ENCODE measurements around the gene LCOR. TPM values are rescaled to one million over a fixed set of nuclear protein-coding genes. Genes with fewer than 3 reads are reported as not detected.

The LCOR gene
- total RNA-seq, 1 experiment from 2014 or later = 39.2 TPM

- BruUV-seq (replicated peaks) = no TSS peak
- H3K27ac ChIP-seq (ENCODE audit: low read depth, low read length, poor library complexity, severe bottlenecking) = no peak overlapping the region
- ChIA-PET POLR2A (ENCODE audit: low non-redundant PET) (no interaction called here), CTCF (no interaction called here)
- no peaks in the 10 kb centered on the region for H3K9me3 ChIP-seq (ENCODE audit: low read depth, low read length, poor library complexity, severe bottlenecking)
- no peaks in the 10 kb centered on the region for H3K27me3 ChIP-seq (replicated peaks; ENCODE audit: insufficient read depth, low read depth, low read length, poor library complexity)
- DNase-seq (ENCODE audit: low spot score) = no peak
- no peaks in the 10 kb centered on the region for H3K36me3 ChIP-seq (ENCODE audit: insufficient read depth, low read length, poor library complexity, severe bottlenecking)
- no peaks in the 10 kb centered on the region for H3K4me1 ChIP-seq (ENCODE audit: insufficient read depth, low read length, poor library complexity, severe bottlenecking)
- no peak overlapping the region for H3K4me3 ChIP-seq (ENCODE audit: low read depth, low read length, poor library complexity, severe bottlenecking)
- intact Hi-C loops (cut with micrococcal nuclease; ENCODE audit: unreplicated experiment) = no loop called here
- TF ChIP-seq, protein P1, sequence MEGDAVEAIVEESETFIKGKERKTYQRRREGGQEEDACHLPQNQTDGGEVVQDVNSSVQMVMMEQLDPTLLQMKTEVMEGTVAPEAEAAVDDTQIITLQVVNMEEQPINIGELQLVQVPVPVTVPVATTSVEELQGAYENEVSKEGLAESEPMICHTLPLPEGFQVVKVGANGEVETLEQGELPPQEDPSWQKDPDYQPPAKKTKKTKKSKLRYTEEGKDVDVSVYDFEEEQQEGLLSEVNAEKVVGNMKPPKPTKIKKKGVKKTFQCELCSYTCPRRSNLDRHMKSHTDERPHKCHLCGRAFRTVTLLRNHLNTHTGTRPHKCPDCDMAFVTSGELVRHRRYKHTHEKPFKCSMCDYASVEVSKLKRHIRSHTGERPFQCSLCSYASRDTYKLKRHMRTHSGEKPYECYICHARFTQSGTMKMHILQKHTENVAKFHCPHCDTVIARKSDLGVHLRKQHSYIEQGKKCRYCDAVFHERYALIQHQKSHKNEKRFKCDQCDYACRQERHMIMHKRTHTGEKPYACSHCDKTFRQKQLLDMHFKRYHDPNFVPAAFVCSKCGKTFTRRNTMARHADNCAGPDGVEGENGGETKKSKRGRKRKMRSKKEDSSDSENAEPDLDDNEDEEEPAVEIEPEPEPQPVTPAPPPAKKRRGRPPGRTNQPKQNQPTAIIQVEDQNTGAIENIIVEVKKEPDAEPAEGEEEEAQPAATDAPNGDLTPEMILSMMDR (conservative IDR thresholded peaks at IDR 0.05; ENCODE audit: low read depth, low read length) = no peak
- no peak for TF ChIP-seq EZH2 (IDR thresholded peaks at IDR 0.05; ENCODE audit: borderline replicate concordance, low read depth, low read length, poor library complexity, severe bottlenecking)
Observed at GRCh38 chr10:96890580-96890979, 58.5 kb downstream of the LCOR start.

DNA sequence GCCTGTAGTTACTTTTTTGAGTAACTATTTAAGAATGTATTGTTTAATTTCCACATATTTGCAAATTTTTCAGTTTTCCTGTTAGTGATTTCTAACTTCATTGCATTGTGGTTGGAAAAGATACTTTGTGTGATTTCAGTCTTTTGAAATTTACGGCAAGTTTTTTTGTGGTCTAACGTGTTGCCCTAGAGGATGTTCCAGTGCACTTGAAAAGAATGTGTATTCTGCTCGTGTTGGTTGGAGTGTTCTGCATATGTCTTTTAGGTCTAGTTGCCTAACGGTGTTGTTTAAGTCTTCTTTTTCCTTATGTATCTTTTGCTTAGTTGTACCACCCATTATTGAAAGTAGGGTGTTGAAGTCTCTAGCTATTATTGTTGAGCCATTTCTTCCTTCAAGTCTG lies 59.7 kb downstream of the LCOR start:
- Histone ChIP-seq H3K27ac (ENCODE audit: low read depth, low read length, poor library complexity, severe bottlenecking) (no peak overlapping the region), H3K27me3 (replicated peaks; ENCODE audit: insufficient read depth, low read depth, low read length, poor library complexity) (no peaks in the 10 kb centered on the region), H3K36me3 (ENCODE audit: insufficient read depth, low read length, poor library complexity, severe bottlenecking) (no peaks in the 10 kb centered on the region), H3K4me1 (ENCODE audit: insufficient read depth, low read length, poor library complexity, severe bottlenecking) (no peaks in the 10 kb centered on the region), H3K4me3 (ENCODE audit: low read depth, low read length, poor library complexity, severe bottlenecking) (no peak overlapping the region), H3K9me3 (ENCODE audit: low read depth, low read length, poor library complexity, severe bottlenecking) (no peaks in the 10 kb centered on the region)
- CTCF ChIA-PET = no interaction called here
- intact Hi-C loops (cut with micrococcal nuclease; ENCODE audit: unreplicated experiment) = no loop called here
- POLR2A ChIA-PET (ENCODE audit: low non-redundant PET) = no interaction called here
- TF ChIP-seq, protein P1 (conservative IDR thresholded peaks at IDR 0.05; ENCODE audit: low read depth, low read length) = no peak
- TF ChIP-seq EZH2 (IDR thresholded peaks at IDR 0.05; ENCODE audit: borderline replicate concordance, low read depth, low read length, poor library complexity, severe bottlenecking) = no peak
- BruUV-seq (replicated peaks) = no TSS peak
- DNase-seq (ENCODE audit: low spot score) = no peak

- ChIA-PET POLR2A (ENCODE audit: low non-redundant PET) (no interaction called here), CTCF (no interaction called here)
- no peak for DNase-seq (ENCODE audit: low spot score)
- intact Hi-C loops (cut with micrococcal nuclease; ENCODE audit: unreplicated experiment) = no loop called here
- TF ChIP-seq, protein P1 (conservative IDR thresholded peaks at IDR 0.05; ENCODE audit: low read depth, low read length) = no peak
- no peak for TF ChIP-seq EZH2 (IDR thresholded peaks at IDR 0.05; ENCODE audit: borderline replicate concordance, low read depth, low read length, poor library complexity, severe bottlenecking)
- no peaks in the 10 kb centered on the region for H3K27me3 ChIP-seq (replicated peaks; ENCODE audit: insufficient read depth, low read depth, low read length, poor library complexity)
- H3K4me3 ChIP-seq (ENCODE audit: low read depth, low read length, poor library complexity, severe bottlenecking) = no peak overlapping the region
- no peaks in the 10 kb centered on the region for H3K9me3 ChIP-seq (ENCODE audit: low read depth, low read length, poor library complexity, severe bottlenecking)
- H3K36me3 ChIP-seq (ENCODE audit: insufficient read depth, low read length, poor library complexity, severe bottlenecking) = no peaks in the 10 kb centered on the region
- H3K27ac ChIP-seq (ENCODE audit: low read depth, low read length, poor library complexity, severe bottlenecking) = no peak overlapping the region
- no peaks in the 10 kb centered on the region for H3K4me1 ChIP-seq (ENCODE audit: insufficient read depth, low read length, poor library complexity, severe bottlenecking)
- BruUV-seq (replicated peaks) = no TSS peak
Observed at GRCh38 chr10:96895662-96896424, 63.7 kb downstream of the LCOR start.

Measured in A673 (cell line).